Activated CD4-positive, alpha-beta T cell treated with anti-CD3 and anti-CD28 coated beads, Interleukin-2, Interleukin-6, amounts not matched to agents 100 ng/mL and 50 ng/mL, durations not matched to agents 16 hours and 8 hours (primary cell): ENCODE results near the gene SETX.

Experiments
- DNase-seq: peaks from one replicate; pipeline ENCODE4 v3.0.0-alpha.2; 2020

The SETX gene

DNA sequence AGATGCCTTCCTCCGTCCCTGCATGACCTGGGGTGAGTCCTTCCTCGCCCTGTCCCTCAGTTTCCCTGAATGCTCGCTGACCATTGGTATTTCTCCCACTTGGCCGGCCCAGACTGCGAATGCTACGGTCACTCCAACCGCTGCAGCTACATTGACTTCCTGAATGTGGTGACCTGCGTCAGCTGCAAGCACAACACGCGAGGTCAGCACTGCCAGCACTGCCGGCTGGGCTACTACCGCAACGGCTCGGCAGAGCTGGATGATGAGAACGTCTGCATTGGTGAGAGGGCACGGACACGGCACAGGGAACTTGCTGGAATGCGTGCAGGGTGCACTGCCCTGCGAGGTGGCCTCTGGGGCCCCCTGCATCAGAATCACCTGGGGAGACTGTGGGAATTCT is 115.8 kb downstream of the SETX start:
- DNase-seq, result no peak

DNA sequence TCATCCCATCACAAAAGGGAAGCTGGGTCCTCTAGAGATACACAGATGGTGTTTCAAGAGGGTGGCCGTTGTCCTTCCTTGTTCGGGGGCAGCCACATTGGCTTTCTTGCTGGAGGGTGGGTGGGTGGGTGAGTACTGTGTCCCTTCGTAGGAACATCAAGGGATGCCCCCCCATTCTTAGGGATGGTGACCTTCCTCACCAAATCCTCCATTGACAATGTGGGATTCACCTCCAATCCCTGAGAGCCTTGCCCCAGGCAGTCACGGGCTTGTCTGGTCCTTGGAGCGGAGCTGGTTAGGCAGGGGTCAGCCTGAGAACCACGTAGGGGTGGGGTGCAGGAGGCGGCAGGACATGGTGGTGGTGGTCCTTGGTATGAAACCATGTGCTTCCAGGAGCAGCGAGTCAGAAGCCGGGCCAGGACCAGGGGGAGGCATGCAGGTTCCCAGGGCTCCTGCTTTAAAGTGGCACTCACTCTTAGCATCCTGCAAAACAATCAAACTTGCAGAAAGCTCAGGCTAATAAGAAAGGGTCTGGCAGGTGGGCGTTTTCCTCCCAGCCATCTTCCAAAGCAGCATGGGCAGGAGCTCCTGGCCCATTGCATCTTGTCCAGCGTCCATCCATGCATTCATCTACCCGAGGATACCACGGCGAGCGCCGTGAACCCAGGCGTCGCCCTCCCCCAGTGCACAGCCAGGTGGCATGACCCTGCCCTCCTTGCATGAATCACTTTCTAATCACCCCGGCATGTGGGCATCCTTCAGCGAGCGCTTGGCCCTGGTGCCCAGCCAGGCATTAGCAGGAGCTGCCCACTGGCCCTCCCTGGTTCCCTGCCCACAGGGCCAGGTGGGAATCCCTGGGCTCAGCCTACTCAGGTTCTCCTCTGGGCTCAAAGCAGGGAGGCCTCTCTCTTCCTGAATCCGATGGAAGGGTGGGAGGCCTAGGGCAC is 116.5 kb downstream of the SETX start:
- DNase-seq, result no peak

DNA sequence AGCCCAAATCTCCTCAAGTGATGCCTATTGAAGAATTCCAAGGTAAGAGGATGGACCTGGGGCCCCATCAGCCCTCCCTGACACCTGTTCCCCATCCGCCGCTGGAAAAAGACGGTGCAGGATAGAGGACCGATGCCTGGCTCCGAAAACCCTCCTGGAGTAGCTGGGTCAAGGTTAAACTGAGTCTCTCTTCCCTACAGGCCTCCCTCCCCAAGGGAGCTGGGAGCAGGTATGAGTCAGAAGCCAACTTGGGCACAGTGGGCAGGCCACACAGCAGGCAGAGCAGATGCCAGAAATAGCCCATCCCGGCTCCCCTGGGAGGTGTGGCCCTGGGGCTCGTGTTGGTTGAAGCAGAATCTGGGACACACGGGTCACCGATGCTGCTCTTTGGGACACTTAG is 117.3 kb downstream of the SETX start:
- no peak for DNase-seq

DNA sequence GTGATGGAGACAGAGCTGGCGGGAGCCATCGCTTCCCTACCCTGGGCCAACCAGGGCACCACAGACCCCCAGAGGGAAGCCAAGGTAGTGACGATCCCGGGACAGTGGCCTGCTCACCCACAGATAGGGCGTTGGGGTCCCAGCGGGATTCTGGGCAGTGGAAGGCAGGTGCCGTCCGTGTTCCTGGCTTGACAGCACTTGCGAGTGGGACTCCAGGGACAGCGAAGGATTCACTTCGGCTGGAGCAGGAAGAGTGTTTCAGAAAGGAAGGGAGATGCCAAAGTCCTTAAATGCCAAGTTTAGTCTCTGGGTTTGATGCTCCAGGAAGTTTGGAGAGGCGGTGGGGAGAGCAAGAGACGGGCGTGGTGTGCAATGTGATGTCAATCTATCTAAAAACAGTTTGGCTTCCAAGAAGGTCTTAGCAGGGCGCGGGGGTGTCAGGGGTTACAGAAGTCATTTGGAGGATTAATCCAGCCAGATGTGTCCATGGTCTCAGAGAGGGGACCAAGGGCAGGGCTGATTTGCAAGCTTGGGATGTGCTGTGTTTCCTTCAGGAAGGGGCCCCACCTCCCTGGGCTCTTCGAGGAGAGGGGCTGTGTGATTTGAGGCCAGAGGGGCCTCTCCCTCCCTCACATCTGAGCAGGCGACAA is 118.0 kb downstream of the SETX start:
- DNase-seq, result no peak

DNA sequence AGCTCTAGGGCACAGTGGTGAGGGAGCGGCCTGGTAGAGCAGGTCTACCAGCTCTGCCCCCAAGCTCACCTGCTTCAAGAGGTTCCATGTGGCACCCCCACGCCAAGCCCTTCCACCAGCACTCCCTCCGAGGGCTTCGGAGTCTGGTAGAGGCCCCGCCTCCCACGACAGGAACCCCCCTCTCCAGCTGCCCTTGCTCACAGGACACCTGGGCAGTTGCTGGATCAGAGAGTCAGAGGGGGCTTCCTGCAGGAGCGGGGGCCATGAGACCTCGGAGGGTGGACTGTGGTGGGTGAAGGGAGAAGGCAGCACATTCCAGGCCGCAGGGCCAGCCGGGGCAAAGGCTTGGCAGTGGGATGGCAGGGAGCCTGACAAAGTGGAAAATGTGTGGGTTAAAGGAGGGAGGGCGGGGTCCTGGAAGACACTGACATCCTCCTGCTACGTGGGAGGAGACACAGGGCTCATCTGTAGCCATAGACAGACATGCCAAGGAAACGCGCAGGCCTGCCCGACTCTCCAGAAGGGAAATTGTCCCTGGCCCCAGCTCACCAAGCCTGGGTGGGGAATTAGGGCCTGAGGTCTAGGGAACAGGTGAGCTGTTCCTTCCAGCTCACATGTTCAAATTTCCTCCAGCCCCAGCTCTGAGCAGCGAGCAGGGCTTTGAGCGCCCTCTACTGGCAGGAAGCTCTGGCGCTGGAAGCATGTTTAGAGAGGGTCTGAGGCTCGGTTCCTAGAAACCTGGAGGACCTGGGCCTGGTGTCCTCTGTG is 118.7 kb downstream of the SETX start:
- DNase-seq, result peak; percentile 84

DNA sequence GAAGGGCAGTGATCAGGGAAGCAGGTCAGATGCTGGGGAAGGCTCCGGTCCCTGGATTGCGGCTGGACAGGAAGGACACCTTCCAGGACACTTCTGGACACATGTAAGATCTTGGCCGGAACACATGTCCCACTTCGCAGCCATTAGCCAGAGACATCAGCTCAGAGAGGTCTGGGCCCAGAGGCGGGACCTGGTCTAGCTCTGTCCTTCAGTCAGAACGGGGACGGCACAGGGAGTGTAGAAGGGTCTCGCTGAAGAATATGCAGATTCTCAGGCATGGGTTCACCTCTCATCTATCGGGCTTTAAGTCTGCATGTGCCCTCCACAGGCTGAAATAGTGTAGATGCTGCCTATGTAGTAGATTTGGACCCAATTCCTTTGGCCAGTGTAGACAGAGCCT is 119.7 kb downstream of the SETX start:
- no peak for DNase-seq

DNA sequence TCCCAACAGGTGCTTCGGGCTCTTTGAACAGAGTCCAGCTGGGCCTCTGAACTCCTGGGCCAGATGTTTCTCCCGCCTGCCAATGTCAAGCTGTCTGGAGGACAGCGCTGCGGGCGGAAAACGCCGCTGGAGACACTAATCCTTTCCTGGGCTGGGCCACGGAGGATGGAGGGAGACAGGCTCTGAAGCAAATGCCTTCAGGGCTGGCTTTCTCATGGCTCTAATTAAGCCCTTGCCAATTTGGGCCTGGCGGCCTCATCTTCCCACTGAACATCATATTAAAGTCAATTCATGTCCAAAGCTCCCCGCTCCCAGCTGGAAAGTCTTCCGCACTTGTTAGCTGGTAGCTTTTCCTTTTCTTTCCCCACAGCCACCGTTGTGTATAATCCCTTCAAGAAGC is 120.3 kb downstream of the SETX start:
- DNase-seq, result no peak

DNA sequence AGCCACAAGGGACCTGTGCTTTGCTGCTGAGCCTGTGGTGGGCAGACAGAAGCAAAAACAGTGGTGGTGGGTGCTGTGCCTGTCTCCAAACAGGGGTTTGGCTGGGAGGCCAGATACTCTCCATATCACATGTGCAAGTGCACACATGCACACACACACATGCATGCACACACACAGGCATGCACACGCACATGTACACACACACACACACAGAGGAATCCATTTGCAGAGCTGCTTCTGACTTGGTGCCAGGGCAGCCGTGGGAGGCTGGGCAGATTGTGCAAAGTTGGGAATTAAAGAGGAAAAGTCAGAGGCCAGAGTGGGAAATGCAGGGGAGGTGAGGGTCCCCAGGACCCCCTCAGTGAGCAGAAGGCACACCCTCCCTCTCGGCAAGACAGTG is 121.6 kb downstream of the SETX start:
- no peak for DNase-seq

DNA sequence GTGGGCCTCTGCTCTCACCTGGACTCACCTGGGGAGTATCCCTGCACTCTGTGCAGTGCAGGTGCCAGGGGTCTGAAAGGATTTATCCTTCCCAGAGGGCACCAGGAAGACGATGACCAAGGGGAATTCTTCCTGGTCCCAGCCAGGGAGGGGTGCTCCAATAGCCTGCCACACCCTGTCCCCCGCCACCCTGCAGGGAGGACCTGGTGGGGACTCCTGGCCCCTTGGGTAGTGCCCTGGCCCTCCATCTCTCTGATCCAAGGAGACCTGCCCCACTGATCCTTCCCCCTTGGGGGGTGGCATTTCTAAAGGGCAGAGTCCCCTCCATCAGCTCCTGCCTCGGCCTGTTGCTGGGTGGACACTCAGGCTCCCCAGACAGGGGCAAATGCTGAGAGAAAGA is 122.3 kb downstream of the SETX start:
- no peak for DNase-seq

DNA sequence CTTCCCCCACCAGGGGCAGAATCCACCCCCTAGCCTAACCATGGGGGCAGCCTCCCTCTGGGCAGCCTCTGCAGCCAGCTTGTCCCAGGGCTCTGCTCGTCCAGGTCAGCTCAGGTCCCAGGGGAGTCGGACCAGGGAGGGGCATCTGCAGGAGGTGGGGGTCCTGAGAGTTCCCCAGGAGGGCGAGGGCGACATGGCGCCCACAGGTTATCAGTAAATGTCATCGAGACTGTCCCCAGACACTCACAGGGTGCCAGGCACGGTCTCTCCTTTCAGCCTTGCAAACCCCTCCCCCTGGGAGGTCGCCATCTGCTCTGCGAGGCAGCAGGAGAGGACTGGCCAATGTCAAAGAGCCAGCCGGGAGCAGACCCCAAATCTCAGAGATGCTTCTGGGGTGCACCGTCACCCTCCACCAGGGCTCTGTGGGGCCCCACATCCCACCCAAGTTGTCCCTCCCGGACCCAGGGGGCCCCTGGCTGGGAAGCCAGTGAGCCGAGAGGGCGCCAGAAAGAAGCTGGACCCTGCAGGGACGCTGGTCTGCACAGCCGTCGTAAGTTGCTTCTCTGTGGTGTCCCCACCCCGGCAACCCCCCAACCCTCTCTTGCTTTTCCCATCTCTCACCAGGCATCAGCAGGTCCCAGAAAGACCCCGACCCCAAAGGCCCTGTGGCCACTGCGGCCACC is 123.6 kb downstream of the SETX start:
- DNase-seq, result no peak

DNA sequence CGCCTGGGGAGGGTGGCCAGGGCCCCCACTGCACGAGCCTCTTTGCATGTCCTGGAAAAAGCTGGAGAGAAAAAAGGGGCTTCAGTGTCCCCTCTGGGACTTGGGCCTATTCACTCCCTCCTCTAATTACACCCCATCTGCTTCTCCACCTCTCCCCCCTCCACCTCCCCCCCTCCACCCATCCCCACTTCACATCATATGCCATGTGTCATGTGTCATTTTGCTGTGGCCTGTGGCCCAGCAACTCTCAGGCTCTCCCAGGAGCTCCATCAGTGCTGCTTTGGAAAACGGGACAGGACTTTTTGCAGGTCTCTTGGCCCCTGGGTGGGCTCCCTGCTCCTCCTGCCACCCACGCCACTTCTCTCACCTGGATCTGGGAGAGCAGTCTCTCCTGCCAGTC is 124.2 kb downstream of the SETX start:
- no peak for DNase-seq

DNA sequence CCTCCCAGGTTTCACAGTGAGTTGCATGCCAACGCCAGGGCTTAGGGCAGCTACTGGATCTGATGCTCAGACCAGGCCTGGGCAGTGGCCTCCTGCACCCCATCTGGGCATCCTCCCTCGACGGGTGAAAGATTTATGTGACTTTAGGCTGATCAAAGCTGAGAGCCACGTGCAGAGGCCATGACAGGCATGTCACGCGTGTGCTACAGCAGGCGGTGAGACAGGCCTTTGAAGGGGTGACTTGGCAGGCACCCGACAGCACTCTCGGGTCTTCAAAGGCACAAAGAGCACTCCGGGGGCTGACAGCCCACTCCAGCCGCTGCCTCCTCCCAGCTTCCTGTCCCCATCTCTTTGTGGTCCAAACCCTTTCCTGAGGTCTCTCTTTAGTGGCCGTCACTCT is 126.7 kb downstream of the SETX start:
- DNase-seq, result no peak

DNA sequence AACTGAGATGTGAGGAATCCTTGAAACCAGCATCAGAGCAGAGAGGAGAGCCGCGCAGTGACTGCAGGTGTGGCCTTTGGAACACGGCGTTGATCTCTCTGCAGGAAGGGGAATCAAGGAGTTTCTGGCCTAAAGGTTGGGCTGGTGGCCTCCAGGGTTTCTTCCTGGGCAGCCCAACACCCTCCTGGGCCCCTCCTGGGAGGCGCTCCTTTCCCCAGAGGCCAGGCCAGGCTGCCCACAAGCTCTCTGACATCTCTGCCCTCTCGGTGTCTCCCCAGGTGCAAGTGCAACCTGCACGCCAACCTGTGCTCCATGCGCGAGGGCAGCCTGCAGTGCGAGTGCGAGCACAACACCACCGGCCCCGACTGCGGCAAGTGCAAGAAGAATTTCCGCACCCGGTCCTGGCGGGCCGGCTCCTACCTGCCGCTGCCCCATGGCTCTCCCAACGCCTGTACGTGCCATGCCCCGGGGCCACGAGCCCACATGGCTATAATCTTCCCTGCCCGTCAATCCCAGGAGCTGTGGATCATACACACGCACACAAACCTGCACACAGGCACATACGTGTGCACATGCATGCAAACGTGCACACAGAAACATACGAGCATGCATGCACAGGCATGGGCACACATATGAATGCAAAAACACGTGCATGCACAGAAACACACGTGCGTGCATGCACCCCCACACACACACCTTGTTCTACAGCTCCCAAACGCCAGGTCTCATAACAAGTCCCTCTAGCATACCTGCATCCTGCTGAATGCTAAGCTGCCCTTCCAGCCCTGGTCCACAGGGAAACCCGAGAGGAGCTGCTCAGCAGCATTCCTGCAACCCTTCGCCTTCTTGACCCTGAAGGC is 128.0 kb downstream of the SETX start:
- no peak for DNase-seq

DNA sequence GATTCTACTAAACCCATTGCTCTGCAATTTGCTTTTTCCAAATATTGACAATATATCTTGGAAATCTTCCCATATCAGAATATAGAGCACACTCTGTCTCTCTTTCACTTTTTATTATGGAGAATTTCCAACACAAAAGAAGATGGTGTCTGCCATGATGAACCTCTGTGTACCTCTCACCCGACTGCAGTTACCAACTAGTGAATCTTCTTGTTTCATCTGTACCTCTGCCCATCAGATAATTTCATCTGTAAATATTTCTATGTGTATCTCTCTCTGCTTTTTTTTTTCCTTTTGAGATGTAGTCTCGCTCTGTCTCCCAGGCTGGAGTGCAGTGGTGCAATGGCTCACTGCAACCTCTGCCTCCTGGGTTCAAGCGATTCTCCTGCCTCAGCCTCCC is 130.1 kb downstream of the SETX start:
- no peak for DNase-seq

DNA sequence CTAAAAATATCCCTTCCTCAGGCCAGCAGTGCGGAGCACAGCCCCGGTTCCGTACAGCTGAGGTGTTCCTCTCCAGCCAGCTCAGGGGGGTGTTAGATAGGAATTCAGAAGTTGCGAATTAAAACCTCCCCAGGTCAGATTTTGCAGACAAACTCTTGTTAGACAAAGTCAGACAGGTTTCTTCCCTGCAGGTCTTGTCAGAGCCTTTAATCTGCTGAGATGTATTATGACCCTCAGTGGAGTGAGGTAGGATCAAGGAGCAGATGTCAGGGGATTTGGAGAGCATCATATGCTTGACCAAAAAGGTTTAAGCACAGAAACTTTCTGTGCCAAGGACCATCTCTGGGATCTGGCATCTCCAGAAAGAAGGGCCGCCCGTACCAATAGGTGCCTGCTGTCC is 132.8 kb downstream of the SETX start:
- DNase-seq, result no peak

DNA sequence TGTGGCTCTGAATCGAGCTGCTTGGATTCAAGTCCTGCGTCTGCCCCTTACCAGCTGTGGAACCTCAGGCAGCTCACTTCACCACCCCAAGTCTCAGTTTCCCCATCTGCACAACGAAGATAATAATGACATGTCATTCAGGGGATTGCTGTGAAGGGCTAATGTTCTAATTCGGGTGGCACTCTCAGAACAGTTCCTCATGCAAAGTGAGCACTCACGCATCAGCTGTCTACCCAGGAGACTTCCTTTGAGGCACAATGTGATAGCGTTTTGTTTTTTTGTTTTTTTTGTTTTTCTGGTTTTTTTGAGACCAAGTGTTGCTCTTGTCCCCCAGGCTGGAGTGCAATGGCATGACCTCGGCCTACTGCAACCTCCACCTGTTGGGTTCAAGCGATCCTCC is 136.6 kb downstream of the SETX start:
- DNase-seq, result no peak

DNA sequence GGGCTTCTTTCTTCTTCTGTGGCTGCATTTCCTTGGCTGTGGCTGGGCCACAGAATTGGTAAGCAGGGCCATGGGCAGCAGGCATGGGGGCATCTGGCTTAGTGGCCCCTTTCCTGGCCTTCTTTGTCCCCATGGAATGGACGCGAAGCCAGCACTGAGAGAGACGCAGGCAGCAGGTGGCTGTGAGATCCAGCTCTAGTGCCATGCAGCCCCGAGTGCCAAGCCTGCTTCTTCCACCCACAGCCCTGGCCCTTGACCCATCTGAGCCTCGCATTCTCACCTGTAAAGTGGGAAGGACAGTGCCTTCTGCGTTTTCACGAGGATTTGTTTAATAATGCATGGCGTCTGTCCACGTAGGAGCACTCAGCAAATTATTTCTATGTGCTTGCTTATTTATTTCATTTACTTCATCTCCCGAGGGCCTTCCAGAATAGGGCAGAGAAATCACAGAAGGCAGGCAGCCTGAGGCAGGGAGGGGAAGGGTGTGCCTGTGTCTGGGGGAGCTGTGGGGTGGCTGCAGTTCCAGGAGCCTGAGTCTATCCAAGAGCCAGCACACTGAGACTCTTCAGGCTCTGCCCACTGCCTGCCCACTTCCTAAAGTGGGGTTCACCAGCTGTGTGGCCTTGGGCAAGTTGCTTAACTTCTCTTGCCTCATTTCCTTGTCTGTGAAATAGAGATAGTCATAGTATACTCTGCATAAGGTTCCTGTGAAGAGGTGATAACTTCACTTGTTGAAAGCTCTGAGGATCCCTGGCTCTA is 137.7 kb downstream of the SETX start:
- no peak for DNase-seq

DNA sequence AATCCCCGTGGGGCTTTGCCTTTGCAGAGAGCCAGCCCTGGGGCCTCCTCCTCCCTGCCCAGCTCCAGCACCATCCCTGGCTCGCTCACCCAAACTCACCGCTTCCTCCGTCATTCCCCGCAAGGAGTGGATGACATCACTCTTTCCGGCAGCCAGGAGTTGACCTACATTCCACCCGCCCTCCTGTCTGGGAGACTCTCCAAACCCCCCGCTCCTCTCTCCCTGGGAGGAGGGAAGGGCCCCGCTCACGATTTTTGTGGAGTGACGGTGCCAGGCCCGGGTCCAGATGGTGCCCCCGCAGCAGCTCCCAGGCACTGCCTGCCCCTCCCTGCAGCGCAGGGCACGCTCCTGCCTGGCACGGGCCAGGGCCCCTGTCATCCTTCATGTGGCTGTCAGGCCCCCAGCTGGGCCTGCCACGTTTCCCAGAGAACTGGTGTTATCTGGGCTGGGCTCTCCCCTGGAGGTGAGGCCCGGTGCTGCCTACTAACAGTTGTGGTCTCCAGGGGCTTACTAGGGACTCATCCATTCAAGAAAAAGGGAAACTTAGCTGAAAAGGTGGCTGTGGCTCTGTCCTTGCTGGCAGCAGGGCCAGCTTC is 140.7 kb downstream of the SETX start:
- no peak for DNase-seq

DNA sequence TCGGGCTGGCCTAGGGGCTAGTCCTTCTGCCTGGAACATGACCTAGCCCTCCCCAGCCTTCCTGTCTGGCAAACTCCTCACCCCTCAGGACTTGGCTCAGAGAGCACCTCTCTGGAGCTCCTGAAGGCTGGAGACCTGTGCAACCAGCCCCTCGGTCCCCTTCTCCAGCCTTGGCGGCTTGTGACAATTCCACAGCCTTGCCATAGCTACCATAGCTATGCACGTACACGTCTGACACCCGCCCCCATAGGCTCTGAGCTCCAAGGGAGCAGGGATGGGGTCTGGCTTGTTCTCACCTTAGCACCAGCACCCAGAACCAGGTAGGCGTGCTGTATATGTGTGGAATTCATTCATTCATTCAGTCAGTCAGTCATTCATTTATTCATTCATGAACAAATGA is 143.2 kb downstream of the SETX start:
- DNase-seq, result no peak
